ENCODE measurements around the gene AUP1. TPM values are rescaled to one million over a fixed set of nuclear protein-coding genes. Genes with fewer than 3 reads are reported as not detected.
A peak's percentile ranks its signal among the peaks of the same experiment; 100 is the strongest.

AUP1 gene
- polyA plus RNA-seq, 1 donor from 2014 or later: 153 TPM

DNA sequence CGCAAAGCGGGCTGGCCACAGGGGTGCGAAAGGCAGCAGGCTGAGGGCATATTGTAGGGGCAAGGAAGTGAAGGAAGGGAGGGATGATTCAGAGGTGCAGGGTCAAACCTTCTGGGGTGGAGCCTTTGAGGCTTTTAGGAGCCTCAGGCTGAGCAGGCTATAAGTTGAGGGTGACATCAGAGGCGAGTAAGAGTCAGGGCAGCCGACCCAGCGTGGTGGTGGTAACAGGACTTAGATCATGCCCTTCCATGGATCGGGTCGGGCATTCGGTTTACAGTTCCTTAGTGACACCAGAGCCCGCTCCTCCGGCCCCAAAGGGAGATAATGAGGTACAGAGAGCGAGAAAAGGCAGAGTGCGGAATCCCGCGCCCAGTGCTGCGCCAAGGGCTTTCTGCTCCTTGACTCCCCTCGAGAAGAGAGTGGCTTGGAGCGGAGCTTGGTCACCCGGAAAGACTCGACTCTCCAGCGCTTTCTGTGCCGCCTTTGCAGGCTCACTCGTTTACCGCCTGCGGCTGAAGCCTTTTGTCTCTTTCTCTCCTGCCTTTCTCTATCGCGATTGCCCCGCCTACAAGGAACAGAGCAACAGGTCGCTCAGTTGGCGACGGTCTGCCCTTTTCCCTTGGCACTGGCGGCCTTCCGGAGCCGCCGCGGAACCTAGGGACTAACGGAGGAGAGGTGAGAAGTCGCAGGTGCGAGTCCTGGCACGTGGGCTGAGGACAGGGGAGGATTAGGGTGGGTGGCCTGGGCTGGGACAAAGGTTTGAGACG lies 30.8 kb downstream of the AUP1 start:
- Histone ChIP-seq H3K4me2 (ENCODE audit: low read length) (peak overlapping the region; percentile 36), H3K4me3 (ENCODE audit: low read length) (peak overlapping the region; percentile 55), H3K9ac (ENCODE audit: low read length) (no peak overlapping the region), H3K36me3 (ENCODE audit: insufficient read depth, low read length) (no peaks in the 10 kb centered on the region), H3K27ac (ENCODE audit: low read length) (no peak overlapping the region), H3K9me2 (ENCODE audit: insufficient read depth, low read length) (no peaks in the 10 kb centered on the region), H2AFZ (ENCODE audit: low read depth, low read length) (no peak overlapping the region), H3K9me3 (ENCODE audit: low read length) (no peaks in the 10 kb centered on the region), H4K20me1 (ENCODE audit: insufficient read depth) (no peaks in the 10 kb centered on the region), H3K79me2 (replicated peaks; ENCODE audit: insufficient read depth, low read length) (no peaks in the 10 kb centered on the region), H3F3A (ENCODE audit: insufficient read depth, low read length, poor library complexity, severe bottlenecking) (no peaks in the 10 kb centered on the region), H3K27me3 (ENCODE audit: insufficient read depth, low read depth, low read length) (peaks cover 79% of the 10 kb centered on the region)
- TF ChIP-seq RAD21 (conservative IDR thresholded peaks at IDR 0.05) (no peak), EP300 (conservative IDR thresholded peaks at IDR 0.05; ENCODE audit: poor library complexity, severe bottlenecking) (no peak), MXI1 (conservative IDR thresholded peaks at IDR 0.05; ENCODE audit: poor library complexity, severe bottlenecking) (no peak), POLR2AphosphoS5 (IDR thresholded peaks at IDR 0.05) (no peak), CTCF (IDR thresholded peaks at IDR 0.05; ENCODE audit: poor library complexity, severe bottlenecking) (no peak), SMC3 (conservative IDR thresholded peaks at IDR 0.05; ENCODE audit: poor library complexity) (no peak), EZH2 (IDR thresholded peaks at IDR 0.05; ENCODE audit: borderline replicate concordance, insufficient read depth, low read length, poor library complexity, severe bottlenecking) (no peak), TAF1 (IDR thresholded peaks at IDR 0.05; ENCODE audit: low read depth) (no peak)
- TF ChIP-seq, protein P1, sequence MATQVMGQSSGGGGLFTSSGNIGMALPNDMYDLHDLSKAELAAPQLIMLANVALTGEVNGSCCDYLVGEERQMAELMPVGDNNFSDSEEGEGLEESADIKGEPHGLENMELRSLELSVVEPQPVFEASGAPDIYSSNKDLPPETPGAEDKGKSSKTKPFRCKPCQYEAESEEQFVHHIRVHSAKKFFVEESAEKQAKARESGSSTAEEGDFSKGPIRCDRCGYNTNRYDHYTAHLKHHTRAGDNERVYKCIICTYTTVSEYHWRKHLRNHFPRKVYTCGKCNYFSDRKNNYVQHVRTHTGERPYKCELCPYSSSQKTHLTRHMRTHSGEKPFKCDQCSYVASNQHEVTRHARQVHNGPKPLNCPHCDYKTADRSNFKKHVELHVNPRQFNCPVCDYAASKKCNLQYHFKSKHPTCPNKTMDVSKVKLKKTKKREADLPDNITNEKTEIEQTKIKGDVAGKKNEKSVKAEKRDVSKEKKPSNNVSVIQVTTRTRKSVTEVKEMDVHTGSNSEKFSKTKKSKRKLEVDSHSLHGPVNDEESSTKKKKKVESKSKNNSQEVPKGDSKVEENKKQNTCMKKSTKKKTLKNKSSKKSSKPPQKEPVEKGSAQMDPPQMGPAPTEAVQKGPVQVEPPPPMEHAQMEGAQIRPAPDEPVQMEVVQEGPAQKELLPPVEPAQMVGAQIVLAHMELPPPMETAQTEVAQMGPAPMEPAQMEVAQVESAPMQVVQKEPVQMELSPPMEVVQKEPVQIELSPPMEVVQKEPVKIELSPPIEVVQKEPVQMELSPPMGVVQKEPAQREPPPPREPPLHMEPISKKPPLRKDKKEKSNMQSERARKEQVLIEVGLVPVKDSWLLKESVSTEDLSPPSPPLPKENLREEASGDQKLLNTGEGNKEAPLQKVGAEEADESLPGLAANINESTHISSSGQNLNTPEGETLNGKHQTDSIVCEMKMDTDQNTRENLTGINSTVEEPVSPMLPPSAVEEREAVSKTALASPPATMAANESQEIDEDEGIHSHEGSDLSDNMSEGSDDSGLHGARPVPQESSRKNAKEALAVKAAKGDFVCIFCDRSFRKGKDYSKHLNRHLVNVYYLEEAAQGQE (IDR thresholded peaks at IDR 0.05; ENCODE audit: borderline replicate concordance): no peak

- Histone ChIP-seq H3K4me2 (ENCODE audit: low read length) (no peak overlapping the region), H3K27ac (ENCODE audit: low read length) (no peak overlapping the region), H3K9ac (ENCODE audit: low read length) (no peak overlapping the region), H3F3A (ENCODE audit: insufficient read depth, low read length, poor library complexity, severe bottlenecking) (no peaks in the 10 kb centered on the region), H3K79me2 (replicated peaks; ENCODE audit: insufficient read depth, low read length) (no peaks in the 10 kb centered on the region), H3K36me3 (ENCODE audit: insufficient read depth, low read length) (no peaks in the 10 kb centered on the region), H3K4me3 (ENCODE audit: low read length) (peak overlapping the region; percentile 55), H2AFZ (ENCODE audit: low read depth, low read length) (no peak overlapping the region), H3K9me2 (ENCODE audit: insufficient read depth, low read length) (no peaks in the 10 kb centered on the region), H3K27me3 (ENCODE audit: insufficient read depth, low read depth, low read length) (peaks cover 71% of the 10 kb centered on the region), H3K9me3 (ENCODE audit: low read length) (no peaks in the 10 kb centered on the region), H4K20me1 (ENCODE audit: insufficient read depth) (no peaks in the 10 kb centered on the region)
- TF ChIP-seq EZH2 (IDR thresholded peaks at IDR 0.05; ENCODE audit: borderline replicate concordance, insufficient read depth, low read length, poor library complexity, severe bottlenecking) (no peak), MXI1 (conservative IDR thresholded peaks at IDR 0.05; ENCODE audit: poor library complexity, severe bottlenecking) (no peak), TAF1 (IDR thresholded peaks at IDR 0.05; ENCODE audit: low read depth) (no peak), RAD21 (conservative IDR thresholded peaks at IDR 0.05) (no peak), POLR2AphosphoS5 (IDR thresholded peaks at IDR 0.05) (no peak), CTCF (IDR thresholded peaks at IDR 0.05; ENCODE audit: poor library complexity, severe bottlenecking) (no peak), EP300 (conservative IDR thresholded peaks at IDR 0.05; ENCODE audit: poor library complexity, severe bottlenecking) (no peak), SMC3 (conservative IDR thresholded peaks at IDR 0.05; ENCODE audit: poor library complexity) (no peak)
- TF ChIP-seq, protein P1 (IDR thresholded peaks at IDR 0.05; ENCODE audit: borderline replicate concordance): no peak
These were observed 31.6 kb downstream of the AUP1 start for GRCh38 chr2:74497777-74498499.
